NT2/D1 (cell line): ENCODE measurements around the gene RREB1.

ENCODE experiments used
- DNase-seq: peaks from one replicate; pipeline ENCODE4 v3.0.0-alpha.2; 2011; ENCODE audit warnings: low read depth, low spot score
- H3K27me3 ChIP-seq: 2 replicates; pipeline ENCODE4 v1.6.0; 2011; ENCODE audit warnings: mild to moderate bottlenecking; ENCODE audit not compliant: insufficient read length, insufficient read depth
- H3K36me3 ChIP-seq: 2 replicates; pipeline ENCODE4 v1.6.1; 2011; ENCODE audit warnings: mild to moderate bottlenecking, low read length, mixed read lengths; ENCODE audit not compliant: insufficient read depth, insufficient read length
- H3K4me1 ChIP-seq: 2 replicates; pipeline ENCODE4 v1.5.1; 2011; ENCODE audit not compliant: insufficient read depth, insufficient read length
- H3K4me3 ChIP-seq: 2 replicates; pipeline ENCODE4 v1.5.1; 2011; ENCODE audit warnings: low read depth; ENCODE audit not compliant: insufficient read length
- H3K9ac ChIP-seq: 2 replicates; pipeline ENCODE4 v1.6.0; 2011; ENCODE audit warnings: low read depth; ENCODE audit not compliant: insufficient read length
- H3K9me3 ChIP-seq: 2 replicates; pipeline ENCODE4 v1.5.1; 2011; ENCODE audit warnings: mild to moderate bottlenecking, low read length; ENCODE audit not compliant: insufficient read depth
- SUZ12 ChIP-seq: IDR thresholded peaks from 2 replicates; pipeline ENCODE4 v1.6.1; 2011; ENCODE audit not compliant: insufficient read length, insufficient read depth; ENCODE audit errors: extremely low read depth
- YY1 ChIP-seq: IDR thresholded peaks from 2 replicates; pipeline ENCODE4 v1.6.1; 2011; ENCODE audit not compliant: insufficient read length, insufficient read depth
- ZNF274 ChIP-seq: IDR thresholded peaks from 2 replicates; pipeline ENCODE4 v1.6.1; 2011; ENCODE audit warnings: mild to moderate bottlenecking, low read depth, low read length

RREB1 gene

GRCh38 chr6:7126754-7127153 is 19.0 kb downstream of the RREB1 start:
- Histone ChIP-seq H3K27me3 (no peaks in the 10 kb centered on the region), H3K4me1 (peaks cover 2% of the 10 kb centered on the region), H3K4me3 (no peak overlapping the region), H3K36me3 (peaks cover 14% of the 10 kb centered on the region), H3K9ac (no peak overlapping the region), H3K9me3 (no peaks in the 10 kb centered on the region)
- DNase-seq, result no peak
- TF ChIP-seq ZNF274 (no peak), YY1 (no peak), SUZ12 (no peak)

- peaks cover 12% of the 10 kb centered on the region for H3K36me3 ChIP-seq
These were observed 19.9 kb downstream of the RREB1 start for GRCh38 chr6:7127680-7128079.

GRCh38 chr6:7129360-7129759 is 21.6 kb downstream of the RREB1 start:
- Histone ChIP-seq H3K4me3 (no peak overlapping the region), H3K9me3 (no peaks in the 10 kb centered on the region), H3K36me3 (peaks cover 6% of the 10 kb centered on the region), H3K9ac (no peak overlapping the region), H3K4me1 (peaks cover 2% of the 10 kb centered on the region), H3K27me3 (no peaks in the 10 kb centered on the region)
- TF ChIP-seq ZNF274, result no peak
- no peak for TF ChIP-seq SUZ12
- no peak for TF ChIP-seq YY1
- no peak for DNase-seq

More at GRCh38 chr6:7127680-7128079, 19.9 kb downstream of the RREB1 start:
- no peak for DNase-seq
- no peak overlapping the region for H3K9ac ChIP-seq
- no peaks in the 10 kb centered on the region for H3K9me3 ChIP-seq
- peaks cover 2% of the 10 kb centered on the region for H3K4me1 ChIP-seq
- H3K4me3 ChIP-seq, result no peak overlapping the region
- no peak for TF ChIP-seq YY1
- TF ChIP-seq SUZ12, result no peak
- TF ChIP-seq ZNF274, result no peak
- H3K27me3 ChIP-seq, result no peaks in the 10 kb centered on the region

GRCh38 chr6:7129784-7130569 is 22.2 kb downstream of the RREB1 start:
- H3K36me3 ChIP-seq, result peaks cover 6% of the 10 kb centered on the region
- H3K9ac ChIP-seq, result no peak overlapping the region
- peaks cover 2% of the 10 kb centered on the region for H3K4me1 ChIP-seq
- no peak overlapping the region for H3K4me3 ChIP-seq
- TF ChIP-seq YY1 (no peak), ZNF274 (no peak), SUZ12 (no peak)
- H3K27me3 ChIP-seq, result no peaks in the 10 kb centered on the region
- no peak for DNase-seq
- no peaks in the 10 kb centered on the region for H3K9me3 ChIP-seq

GRCh38 chr6:7131390-7131789 is 23.6 kb downstream of the RREB1 start:
- Histone ChIP-seq H3K4me1 (peaks cover 2% of the 10 kb centered on the region), H3K4me3 (no peak overlapping the region), H3K36me3 (peaks cover 6% of the 10 kb centered on the region), H3K9me3 (no peaks in the 10 kb centered on the region), H3K27me3 (no peaks in the 10 kb centered on the region), H3K9ac (no peak overlapping the region)
- no peak for DNase-seq
- TF ChIP-seq YY1 (no peak), ZNF274 (no peak), SUZ12 (no peak)

GRCh38 chr6:7132398-7133035 is 24.8 kb downstream of the RREB1 start:
- Histone ChIP-seq H3K4me1 (peaks cover 2% of the 10 kb centered on the region), H3K27me3 (no peaks in the 10 kb centered on the region), H3K9ac (no peak overlapping the region), H3K4me3 (no peak overlapping the region), H3K36me3 (peaks cover 2% of the 10 kb centered on the region), H3K9me3 (no peaks in the 10 kb centered on the region)
- TF ChIP-seq YY1, result no peak
- no peak for TF ChIP-seq SUZ12
- no peak for TF ChIP-seq ZNF274
- no peak for DNase-seq

- H3K4me3 ChIP-seq, result no peak overlapping the region
- no peaks in the 10 kb centered on the region for H3K4me1 ChIP-seq
These were observed 27.4 kb downstream of the RREB1 start for GRCh38 chr6:7134999-7135745.

More at GRCh38 chr6:7134999-7135745, 27.4 kb downstream of the RREB1 start:
- DNase-seq, result no peak
- H3K27me3 ChIP-seq, result no peaks in the 10 kb centered on the region
- no peak overlapping the region for H3K9ac ChIP-seq
- no peaks in the 10 kb centered on the region for H3K36me3 ChIP-seq
- H3K9me3 ChIP-seq, result no peaks in the 10 kb centered on the region
- TF ChIP-seq YY1, result no peak
